ENCODE data around the gene WNT10A. TPM values are rescaled to one million over a fixed set of nuclear protein-coding genes. Genes with fewer than 3 reads are reported as not detected.

WNT10A gene
- total RNA-seq, 1 donor from 2014 or later: not detected

- no peak for TF ChIP-seq EZH2phosphoT487 (IDR thresholded peaks at IDR 0.05)
- TF ChIP-seq EZH2 (IDR thresholded peaks at IDR 0.05): no peak
- TF ChIP-seq, protein P1, sequence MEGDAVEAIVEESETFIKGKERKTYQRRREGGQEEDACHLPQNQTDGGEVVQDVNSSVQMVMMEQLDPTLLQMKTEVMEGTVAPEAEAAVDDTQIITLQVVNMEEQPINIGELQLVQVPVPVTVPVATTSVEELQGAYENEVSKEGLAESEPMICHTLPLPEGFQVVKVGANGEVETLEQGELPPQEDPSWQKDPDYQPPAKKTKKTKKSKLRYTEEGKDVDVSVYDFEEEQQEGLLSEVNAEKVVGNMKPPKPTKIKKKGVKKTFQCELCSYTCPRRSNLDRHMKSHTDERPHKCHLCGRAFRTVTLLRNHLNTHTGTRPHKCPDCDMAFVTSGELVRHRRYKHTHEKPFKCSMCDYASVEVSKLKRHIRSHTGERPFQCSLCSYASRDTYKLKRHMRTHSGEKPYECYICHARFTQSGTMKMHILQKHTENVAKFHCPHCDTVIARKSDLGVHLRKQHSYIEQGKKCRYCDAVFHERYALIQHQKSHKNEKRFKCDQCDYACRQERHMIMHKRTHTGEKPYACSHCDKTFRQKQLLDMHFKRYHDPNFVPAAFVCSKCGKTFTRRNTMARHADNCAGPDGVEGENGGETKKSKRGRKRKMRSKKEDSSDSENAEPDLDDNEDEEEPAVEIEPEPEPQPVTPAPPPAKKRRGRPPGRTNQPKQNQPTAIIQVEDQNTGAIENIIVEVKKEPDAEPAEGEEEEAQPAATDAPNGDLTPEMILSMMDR (IDR thresholded peaks at IDR 0.05): no peak
- no peak overlapping the region for H3K4me3 Mint-ChIP-seq
- no peaks in the 10 kb centered on the region for H3K9me3 ChIP-seq (ENCODE audit: low read depth)
- H3K79me2 ChIP-seq (ENCODE audit: low read depth): no peaks in the 10 kb centered on the region
- peaks cover 22% of the 10 kb centered on the region for H4K20me1 ChIP-seq (ENCODE audit: low read depth)
- H3K36me3 ChIP-seq: no peaks in the 10 kb centered on the region
- no peaks in the 10 kb centered on the region for H3K4me1 ChIP-seq
- H3K9me3 Mint-ChIP-seq: peaks cover 3% of the 10 kb centered on the region
- no peak overlapping the region for H3K4me2 ChIP-seq
- DNase-seq (ENCODE audit: low spot score): no peak
- H3K27ac ChIP-seq: no peak overlapping the region
- H3K4me3 ChIP-seq: no peak overlapping the region
- H2AFZ ChIP-seq (replicated peaks): no peak overlapping the region
- H3K27me3 ChIP-seq: peaks cover 100% of the 10 kb centered on the region
- H3K27me3 Mint-ChIP-seq (ENCODE audit: insufficient read depth, low read depth): peaks cover 66% of the 10 kb centered on the region
- H3K4me1 Mint-ChIP-seq: peaks cover 13% of the 10 kb centered on the region
- H3K9ac ChIP-seq: no peak overlapping the region
- no peaks in the 10 kb centered on the region for H3F3A ChIP-seq (ENCODE audit: low read depth)
- no peak overlapping the region for H3K27ac Mint-ChIP-seq
- no peaks in the 10 kb centered on the region for H3K36me3 Mint-ChIP-seq
Observed at GRCh38 chr2:218889937-218890336, 9.3 kb downstream of the WNT10A start.

DNA sequence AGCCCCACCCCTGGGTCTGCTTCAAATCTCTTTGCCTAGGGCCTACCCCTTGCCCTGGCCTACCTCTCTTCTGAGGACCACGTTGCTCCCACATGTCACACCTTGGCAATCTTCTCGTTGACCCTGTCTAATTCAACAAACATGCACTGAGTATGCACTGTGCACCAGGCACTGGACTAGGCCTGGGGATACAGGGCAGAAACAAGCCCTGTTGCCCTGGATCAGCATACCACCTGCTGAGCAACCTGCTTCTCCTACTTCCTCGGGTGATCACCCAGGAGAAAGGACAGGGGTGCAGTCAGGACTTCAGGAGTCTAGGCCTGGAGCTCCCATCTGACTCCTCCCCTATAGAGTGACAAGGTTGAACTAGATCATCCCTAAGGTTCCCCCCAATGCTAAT lies 9.7 kb downstream of the WNT10A start:
- no peaks in the 10 kb centered on the region for H3K9me3 ChIP-seq (ENCODE audit: low read depth)
- H3K27me3 ChIP-seq: peaks cover 100% of the 10 kb centered on the region
- H3K4me3 Mint-ChIP-seq: no peak overlapping the region
- no peak overlapping the region for H3K27ac ChIP-seq
- H3K27ac Mint-ChIP-seq: no peak overlapping the region
- H3K4me3 ChIP-seq: no peak overlapping the region
- H3K4me1 Mint-ChIP-seq: peaks cover 13% of the 10 kb centered on the region
- H3K36me3 ChIP-seq: no peaks in the 10 kb centered on the region
- H3K79me2 ChIP-seq (ENCODE audit: low read depth): no peaks in the 10 kb centered on the region
- H3K27me3 Mint-ChIP-seq (ENCODE audit: insufficient read depth, low read depth): peaks cover 65% of the 10 kb centered on the region
- no peak for TF ChIP-seq EZH2phosphoT487 (IDR thresholded peaks at IDR 0.05)
- TF ChIP-seq, protein P1 (IDR thresholded peaks at IDR 0.05): no peak
- no peak for TF ChIP-seq EZH2 (IDR thresholded peaks at IDR 0.05)
- no peaks in the 10 kb centered on the region for H3F3A ChIP-seq (ENCODE audit: low read depth)
- peaks cover 4% of the 10 kb centered on the region for H3K9me3 Mint-ChIP-seq
- no peak for DNase-seq (ENCODE audit: low spot score)
- H3K4me1 ChIP-seq: no peaks in the 10 kb centered on the region
- peaks cover 26% of the 10 kb centered on the region for H4K20me1 ChIP-seq (ENCODE audit: low read depth)
- H2AFZ ChIP-seq (replicated peaks): no peak overlapping the region
- no peak overlapping the region for H3K4me2 ChIP-seq
- H3K36me3 Mint-ChIP-seq: no peaks in the 10 kb centered on the region
- no peak overlapping the region for H3K9ac ChIP-seq

- H3K9me3 Mint-ChIP-seq: peaks cover 4% of the 10 kb centered on the region
- peaks cover 69% of the 10 kb centered on the region for H3K27me3 Mint-ChIP-seq (ENCODE audit: insufficient read depth, low read depth)
Observed at GRCh38 chr2:218891275-218892135, 10.9 kb downstream of the WNT10A start.

More at GRCh38 chr2:218891275-218892135, 10.9 kb downstream of the WNT10A start:
- no peaks in the 10 kb centered on the region for H3K79me2 ChIP-seq (ENCODE audit: low read depth)
- DNase-seq (ENCODE audit: low spot score): no peak
- Mint-ChIP-seq H3K4me3 (peak overlapping the region; percentile 66), H3K27ac (no peak overlapping the region), H3K36me3 (no peaks in the 10 kb centered on the region), H3K4me1 (peaks cover 12% of the 10 kb centered on the region)
- peaks cover 100% of the 10 kb centered on the region for H3K27me3 ChIP-seq
- H3K36me3 ChIP-seq: no peaks in the 10 kb centered on the region
- H3K4me2 ChIP-seq: no peak overlapping the region
- no peak overlapping the region for H2AFZ ChIP-seq (replicated peaks)
- no peaks in the 10 kb centered on the region for H3K9me3 ChIP-seq (ENCODE audit: low read depth)
- TF ChIP-seq EZH2phosphoT487 (IDR thresholded peaks at IDR 0.05) (no peak), EZH2 (IDR thresholded peaks at IDR 0.05) (no peak)
- TF ChIP-seq, protein P1 (IDR thresholded peaks at IDR 0.05): no peak
- no peak overlapping the region for H3K27ac ChIP-seq
- H4K20me1 ChIP-seq (ENCODE audit: low read depth): peaks cover 38% of the 10 kb centered on the region
- H3F3A ChIP-seq (ENCODE audit: low read depth): no peaks in the 10 kb centered on the region
- H3K4me3 ChIP-seq: no peak overlapping the region
- H3K4me1 ChIP-seq: no peaks in the 10 kb centered on the region
- H3K9ac ChIP-seq: no peak overlapping the region
